NAMALWA (cell line): ENCODE results near the gene DHRS12.

Experiments used
- DNase-seq: peaks from one replicate; pipeline ENCODE4 v3.0.0-alpha.2; 2015; ENCODE audit warnings: low spot score

Gene DHRS12

DNA sequence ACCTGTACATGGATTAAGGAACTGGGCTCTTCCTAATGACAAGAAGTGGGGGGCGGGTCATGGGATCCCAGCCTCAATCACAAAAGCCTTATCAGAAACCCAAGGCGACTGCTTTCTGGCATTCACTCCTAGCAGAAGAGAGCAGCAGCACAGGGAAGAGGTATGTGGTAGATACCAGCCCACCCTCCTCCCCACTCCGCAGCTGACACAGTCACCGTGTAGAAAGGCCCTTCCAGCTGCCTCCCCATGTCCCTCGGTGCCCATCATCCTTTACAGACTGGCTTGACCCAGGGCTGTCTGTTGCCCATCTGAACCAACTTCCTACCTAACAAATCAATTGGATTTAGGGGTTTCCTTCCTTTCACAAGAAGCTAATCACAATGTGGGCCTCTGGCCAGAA, 3.1 kb upstream of the DHRS12 start:
- DNase-seq: no peak

DNA sequence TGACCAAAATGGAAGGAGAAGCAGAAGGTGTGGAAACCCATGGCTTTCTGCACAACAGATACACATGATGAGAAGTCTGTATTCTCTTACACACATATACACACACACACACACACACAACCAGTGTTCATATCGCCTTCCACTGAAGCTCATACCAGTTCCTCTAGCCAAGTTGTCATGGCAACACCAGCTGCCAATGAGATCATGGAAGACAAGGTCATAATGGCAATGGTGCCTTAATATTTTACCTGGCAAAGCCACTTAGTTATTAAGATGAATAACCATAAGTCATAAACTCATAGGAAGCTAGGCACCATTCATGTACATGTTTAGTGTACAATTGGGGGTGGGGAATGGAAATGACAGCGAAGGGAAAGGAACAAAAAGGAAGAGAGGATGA, 2.6 kb upstream of the DHRS12 start:
- peak; percentile 58 for DNase-seq

DNA sequence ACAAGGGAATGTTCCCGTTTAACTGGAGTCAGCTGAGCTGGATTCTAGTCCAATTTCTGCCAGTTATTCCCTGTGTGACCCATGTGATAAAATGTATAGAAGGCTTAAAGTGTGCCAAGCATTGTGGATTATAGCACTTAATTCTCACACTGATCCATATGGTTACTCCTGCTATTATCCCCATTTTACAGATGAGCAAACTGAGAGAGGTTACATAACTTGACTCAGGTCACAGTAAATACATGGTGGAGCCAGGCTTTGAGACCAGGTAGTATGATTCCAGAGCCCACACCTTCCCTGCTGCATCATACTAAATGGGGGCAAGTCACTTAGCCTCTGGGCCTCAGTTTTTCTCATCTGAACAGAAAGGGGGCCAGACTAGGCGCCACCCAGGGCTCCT, 2.0 kb upstream of the DHRS12 start:
- DNase-seq: no peak

DNA sequence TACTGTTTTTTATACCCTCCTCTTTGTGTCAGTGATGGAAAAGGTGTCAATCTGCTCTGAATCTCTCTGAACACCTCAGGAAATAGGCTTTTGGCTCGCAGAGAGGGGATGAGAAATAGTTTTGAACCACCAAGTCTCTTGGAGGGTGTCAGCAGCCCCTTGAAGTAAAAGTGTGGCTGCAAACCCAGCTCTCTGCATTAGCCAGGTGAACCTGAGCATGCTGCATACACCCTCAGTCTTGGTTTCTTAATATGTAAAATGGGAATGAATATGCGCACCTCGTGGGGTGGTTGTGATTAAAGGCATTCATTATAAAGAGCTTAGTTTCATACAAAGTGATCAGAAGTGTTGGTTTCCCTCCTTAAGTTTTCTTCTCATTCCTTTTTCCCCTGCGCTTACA, 1.4 kb upstream of the DHRS12 start:
- DNase-seq: no peak

DNA sequence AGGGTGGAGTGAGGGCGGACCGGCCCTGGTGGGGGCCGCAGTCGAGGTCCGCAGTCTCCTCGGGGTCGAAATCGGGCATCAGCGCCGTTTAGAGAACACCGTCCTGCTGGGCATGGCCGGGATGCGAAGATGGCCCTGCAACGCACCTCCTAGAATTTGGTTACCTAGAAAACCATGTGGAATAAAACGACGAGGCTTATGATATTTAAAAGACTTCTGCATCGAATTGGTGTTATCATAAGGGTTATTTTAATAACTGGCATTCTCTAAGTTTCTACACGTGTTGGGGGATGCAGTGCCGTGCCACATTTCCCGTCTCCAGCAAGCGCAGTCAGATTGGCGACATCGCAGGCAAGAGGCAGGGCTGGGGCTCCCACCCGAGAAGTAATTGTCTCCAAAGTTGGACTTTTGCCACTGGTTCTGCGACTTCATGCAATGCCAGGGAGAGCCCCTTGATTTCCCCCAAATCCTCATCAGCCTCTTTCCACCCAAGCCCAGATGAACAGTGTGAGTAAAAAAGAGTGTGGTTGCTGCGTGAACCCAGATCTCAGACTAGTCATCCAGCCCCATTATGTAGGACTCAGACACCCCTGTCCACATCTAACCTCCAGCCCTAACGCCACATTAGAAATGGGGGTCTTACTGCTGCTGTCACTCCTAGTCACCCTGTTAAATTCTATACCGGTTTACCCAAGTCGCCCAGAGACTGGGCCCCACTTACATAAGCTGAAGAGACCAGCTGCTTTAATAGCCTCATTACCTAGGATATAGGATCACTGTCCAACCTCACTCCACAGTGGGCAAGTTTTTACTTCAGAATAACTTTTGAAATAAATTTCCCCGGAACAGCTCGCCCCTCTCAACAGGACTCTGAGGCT, 571 bp upstream of the DHRS12 start:
- DNase-seq: no peak

DNA sequence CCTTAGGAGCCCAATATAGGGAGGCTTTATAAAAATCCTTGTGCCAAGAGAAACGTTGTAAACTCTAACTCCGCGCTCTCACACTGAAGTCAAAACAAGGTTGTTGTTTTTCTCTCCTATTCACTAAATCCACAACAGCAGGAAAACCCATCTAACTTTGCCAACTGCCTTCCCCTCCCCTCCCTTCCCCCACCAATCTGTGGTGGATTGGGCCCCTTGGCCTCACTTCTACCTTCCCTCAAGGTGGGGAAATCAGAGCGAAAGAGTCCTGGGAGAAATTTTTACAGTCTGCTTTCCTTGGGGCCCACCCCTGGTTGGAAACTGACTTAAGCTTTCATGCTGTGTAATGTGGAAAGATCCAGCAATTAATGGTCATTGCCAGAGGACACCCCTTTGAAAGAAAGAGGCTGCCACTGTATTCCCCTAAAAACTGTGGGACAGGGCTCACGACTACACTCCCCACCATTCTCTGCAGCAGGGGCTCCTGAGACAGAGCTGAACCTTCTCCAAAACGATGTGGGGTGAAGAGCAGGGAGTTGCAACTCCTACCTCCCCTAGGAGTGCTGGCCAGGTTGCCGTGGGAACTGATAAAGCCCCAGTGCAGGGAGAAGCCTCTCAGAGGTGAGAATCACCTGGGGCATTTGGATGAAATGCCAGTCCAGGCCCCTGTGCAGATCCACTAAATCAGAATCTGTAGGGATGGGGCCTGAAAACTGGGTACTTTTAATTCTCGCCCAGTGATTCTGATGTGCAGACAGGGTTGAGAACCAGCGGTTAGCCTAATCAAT, 1.1 kb downstream of the DHRS12 start:
- no peak for DNase-seq

DNA sequence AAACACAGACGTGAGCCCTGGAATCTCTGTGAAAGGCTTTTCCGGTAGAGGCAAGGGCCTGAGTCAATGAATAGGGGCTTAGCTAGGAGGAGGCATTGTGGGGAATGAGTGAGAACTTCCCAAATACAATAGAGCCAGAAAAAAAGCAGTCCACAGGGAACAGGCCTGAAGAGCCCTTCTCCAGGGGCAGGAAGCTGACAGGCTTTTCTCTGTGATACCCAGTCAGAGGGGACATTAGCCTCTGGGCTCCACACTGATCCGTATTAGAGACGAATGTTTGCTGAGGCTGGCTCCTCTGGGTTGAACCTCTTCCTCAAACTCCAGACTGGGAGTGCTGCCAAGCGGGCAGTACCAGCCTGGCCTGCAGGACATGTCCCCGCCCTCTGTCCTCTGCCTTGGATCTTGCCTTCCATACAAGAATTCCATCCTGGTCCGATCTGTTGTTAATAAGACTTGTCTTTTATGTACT, 2.3 kb downstream of the DHRS12 start:
- no peak for DNase-seq

DNA sequence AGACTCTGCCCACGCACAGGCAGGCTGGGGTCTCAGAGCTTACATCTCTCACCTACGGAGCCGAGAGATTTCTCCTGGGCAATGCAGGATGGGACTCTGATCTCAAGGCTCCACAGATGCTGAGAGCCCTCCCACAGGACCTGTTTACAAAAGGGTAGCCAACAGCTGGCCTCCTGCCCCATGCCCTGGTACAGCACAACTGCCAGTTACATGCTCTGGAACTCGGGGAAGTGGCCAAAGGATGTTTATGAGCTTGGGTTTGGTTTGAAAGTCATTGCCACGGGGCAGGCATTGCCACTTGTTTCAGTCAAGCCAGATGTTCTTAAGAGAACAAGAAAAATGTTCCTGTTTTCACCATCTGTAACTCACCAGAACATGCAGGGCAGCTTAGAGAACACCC, 3.5 kb downstream of the DHRS12 start:
- DNase-seq: no peak

DNA sequence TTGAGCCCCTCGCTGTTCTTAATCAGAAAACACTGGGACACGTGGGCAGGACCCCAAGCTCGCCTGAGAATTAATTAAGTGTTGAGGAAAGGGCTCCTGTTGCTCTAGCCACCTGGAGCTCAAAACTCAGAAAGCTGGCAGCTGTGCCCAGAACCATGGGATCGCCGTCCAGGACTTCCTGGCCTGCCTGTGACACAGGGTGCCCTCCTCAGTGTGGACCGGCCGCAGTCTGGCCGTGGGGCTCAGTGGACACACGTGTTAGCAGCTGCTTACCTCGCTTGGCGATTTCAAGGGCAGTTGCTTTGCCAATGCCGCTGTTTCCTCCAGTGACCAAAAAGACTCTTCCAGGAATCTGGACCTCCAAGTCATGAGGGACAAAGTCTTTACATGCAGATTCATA, 4.7 kb downstream of the DHRS12 start:
- no peak for DNase-seq

DNA sequence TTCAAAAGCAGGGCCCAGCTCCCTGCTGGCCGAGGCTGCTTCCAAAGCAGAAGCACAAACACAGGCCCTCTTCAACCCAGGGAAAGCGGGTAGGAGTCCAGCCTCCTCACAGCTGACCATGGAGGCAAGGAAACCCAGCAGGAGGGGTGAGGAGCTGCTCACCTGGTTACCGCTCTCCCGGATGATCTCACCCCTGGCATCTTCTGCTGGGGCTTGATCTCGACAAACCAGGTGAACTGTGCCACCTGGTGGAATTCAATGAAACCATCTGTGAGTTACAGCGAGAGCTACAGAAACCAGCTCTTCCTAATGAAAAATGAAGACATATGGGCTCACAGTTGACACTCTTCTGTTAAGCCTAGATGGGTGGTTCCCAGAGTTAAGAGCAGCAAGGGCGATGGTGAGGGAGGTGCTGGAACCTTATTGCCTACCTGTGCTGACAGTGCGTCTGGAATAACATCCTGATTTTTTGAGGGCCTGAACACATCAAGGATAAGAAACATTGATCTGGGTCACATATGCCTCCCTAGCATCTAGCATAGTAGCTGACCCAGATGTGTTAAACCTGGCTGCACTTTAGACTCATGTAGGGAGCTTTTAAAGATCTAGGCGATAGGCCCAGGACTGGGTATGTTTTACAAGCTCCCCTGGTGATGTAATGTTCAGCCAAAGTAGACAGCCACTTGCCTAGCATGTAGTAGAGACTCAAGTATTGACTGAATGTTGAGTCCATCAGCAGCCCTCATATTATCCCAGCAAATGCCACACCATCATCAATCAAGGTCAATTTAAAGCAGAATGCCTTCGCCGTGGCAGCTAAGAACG, 6.1 kb downstream of the DHRS12 start:
- peak; percentile 77 for DNase-seq

DNA sequence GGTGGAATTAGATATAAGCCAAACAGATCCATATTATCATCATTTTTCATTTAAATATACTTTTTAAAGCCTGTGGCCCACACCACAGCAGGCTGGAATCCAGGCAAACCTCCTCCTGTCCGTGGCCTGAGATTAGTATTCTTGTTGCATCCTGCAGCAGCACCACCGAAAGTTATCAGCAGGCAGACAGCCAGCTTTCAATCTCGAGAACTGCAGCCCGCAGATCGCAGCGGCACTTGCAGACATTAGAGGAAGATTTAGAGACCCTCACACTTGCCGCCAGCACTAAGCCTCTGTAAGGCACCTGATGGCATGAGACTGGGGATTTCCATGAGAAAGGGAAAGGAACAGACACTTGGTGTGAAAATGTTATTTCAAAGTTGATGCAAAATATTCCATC, 7.4 kb downstream of the DHRS12 start:
- no peak for DNase-seq

DNA sequence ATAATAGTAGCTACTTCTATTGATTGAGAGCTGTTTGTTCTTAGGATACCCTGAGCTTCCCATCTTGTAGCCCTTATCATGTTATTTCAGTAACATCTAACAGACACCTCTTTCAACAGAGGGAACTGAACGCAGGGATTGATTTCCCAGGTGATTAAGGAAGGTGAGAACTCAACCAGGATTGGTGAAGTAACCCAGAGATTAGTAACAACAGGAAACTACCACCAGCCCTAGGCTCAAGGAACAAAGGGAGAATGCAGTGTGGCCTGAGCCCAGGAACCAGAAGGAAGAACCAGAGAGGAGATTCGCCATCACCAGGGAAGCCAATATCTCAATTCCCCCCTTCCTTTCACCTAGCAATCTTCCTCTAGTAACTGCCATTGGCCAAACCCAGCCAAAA, 8.5 kb downstream of the DHRS12 start:
- no peak for DNase-seq

DNA sequence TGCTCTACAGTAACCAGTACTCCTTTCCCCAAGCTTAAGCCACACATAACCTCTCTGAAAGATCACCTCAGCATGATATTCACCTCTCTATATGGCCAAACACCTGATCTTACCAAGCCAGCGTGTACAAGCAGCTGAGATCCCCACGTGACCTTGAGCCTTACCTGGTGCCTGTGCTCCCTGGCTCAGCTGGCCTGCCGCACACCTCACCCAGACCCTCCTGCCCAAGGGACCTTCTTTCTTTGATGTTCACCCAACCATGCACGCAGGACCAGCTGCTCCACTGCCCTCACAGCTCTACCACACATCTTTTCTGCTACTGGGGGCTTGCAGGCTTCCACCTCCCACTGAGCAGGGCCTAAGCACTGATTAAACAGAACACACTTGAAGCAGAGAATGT, 9.0 kb downstream of the DHRS12 start:
- DNase-seq: no peak

DNA sequence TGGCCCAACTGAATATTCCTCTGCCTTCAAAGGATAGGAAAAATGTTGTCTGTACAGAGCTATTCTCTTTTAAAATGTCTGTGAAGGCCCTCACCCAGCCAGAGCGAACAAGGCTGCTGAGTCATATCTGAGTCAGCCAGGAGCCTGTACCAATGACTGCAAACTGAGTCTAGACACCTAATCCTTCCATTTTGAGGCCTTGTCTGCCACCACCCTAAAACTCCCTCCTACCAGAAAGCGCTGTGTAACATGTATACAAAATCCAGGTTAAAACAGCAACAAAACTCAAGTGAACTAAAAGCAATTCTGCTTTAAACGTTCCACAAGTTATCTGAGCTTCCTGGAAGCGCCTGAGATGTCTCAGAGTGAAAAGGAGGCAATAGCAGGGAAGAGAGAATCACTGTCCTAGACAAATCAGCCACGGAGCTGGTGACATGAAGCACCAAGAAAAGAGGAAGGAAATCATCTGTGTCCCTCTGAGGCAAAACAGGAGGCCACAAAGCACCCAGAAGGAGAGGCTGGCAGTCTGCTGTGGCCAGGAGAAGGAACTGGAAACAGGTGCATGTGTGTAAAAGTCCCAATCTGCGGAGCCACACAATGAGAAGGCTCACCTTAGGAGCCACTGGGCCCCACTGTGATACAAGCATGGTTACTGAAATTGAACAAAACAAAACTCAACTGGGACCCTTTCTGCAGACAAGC, 10.2 kb downstream of the DHRS12 start:
- DNase-seq: peak; percentile 48

DNA sequence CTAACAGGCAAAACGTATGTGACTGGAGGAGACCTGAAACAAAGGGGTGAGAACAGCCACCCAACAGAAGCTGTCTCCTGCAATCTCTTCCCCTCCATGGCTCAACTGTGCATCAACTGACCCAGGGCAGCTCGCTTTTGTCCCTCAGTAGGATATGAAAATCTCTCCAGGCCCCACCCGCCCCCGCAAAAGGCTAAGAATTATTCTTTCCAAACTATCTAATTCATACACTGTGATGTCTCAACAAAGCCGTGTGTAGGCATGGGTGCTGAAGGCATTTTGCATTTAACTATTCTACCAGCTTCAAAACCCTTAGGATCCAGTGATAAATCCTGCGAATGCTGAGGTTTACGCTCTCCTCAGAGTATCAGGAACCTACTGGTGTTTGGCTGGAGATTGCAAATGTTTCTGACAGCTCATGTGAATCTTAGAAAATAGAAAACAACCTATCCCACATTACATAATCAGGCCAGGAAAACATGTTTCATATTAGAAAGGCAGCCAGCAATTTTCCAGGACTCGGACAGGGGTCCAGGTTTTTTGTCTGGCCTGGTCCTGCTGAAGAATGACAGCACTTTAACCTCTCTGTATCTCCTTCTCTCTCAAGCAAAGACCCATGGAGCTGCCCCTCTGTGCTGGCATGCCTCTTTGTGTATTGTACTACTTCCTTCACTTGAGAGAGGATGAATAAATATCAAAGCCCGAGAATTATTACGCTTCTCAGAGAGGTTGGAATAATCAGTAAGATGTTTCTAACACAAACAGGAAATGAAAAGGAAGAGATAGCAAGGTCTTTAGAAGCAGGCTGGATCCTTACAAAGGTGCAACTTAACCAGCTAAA, 17.3 kb downstream of the DHRS12 start:
- DNase-seq: no peak

DNA sequence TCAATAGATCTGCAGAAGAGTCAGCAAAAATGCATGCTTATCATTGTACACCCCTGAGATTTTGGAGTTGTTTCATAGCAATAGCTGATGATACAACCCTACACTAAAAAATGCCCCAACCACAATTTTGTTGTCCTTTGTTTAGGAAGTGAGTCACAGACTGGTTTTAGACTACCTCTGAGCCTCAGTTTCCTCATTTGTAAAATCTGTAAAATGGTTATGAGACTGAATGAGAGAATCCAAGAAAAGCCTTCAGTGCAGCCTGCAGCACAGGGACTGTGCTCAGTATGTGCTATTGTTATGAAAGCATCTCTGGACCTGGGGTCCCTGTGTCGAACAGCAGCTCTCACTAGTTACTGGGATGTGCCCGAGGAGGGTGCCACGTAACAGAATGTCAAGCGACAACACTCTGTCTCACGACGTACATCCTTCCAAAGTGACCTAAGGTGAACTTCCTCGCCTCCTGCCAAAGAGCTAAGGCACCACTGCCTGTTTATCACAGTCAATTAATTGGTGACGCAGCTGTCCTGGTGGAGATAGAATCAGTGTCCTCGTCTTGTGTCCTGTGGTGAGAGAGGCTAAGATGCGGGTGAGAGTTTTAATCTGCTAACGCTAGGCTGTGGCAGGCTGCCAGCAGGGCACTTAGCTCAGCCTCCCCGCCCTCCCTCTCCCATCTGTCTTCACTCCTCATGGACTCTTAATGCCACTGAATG, 18.1 kb downstream of the DHRS12 start:
- DNase-seq: no peak

DNA sequence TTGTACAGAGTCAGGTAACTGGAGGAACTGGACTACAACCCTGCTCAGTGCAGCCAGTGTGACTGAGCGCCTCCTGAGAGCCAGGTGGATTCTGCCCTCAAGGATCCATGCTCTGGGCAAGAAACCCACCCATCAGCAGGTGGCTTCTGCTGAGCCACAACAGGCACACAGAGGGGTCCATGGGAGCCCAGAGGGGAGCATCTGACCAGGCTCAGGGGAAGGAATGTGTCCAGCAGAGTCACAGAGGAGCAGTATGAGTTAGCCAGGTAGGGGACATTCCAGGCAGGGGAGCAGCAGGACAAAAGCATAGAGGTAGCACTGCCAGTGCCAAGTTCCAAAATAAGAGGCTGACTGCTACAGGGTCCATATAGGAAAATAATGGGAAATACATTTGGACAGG, 19.9 kb downstream of the DHRS12 start:
- DNase-seq: no peak

DNA sequence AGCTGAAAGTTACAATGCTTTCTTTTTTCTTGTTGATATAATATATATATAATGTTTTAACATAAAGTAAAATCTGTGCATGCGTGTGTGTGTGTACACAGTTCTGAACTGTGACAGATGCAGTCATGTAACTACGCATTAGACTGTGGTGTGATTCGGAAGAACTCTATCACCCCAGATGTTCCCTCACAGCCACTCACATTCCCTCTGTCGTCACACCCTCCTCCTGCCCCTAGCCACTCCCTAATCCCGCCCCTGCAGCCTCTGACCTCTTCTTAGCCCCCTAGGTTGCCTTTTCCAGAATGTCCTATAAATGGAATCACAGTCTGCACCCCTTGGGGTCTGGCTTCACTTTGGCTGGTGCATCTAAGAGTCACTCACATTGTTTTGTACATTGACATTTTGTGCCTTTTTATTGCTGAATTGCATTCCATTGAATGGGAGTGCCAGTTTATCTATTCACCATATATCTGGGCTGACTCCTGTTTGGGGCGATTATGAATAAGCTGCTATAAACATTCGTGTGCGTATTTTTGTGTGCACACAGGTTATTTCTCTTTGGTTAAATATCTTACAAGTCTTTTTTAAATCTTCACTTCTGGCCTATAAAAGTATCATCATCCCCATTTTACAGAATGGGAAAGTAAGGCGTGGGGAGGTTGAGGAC, 20.4 kb downstream of the DHRS12 start:
- no peak for DNase-seq

DNA sequence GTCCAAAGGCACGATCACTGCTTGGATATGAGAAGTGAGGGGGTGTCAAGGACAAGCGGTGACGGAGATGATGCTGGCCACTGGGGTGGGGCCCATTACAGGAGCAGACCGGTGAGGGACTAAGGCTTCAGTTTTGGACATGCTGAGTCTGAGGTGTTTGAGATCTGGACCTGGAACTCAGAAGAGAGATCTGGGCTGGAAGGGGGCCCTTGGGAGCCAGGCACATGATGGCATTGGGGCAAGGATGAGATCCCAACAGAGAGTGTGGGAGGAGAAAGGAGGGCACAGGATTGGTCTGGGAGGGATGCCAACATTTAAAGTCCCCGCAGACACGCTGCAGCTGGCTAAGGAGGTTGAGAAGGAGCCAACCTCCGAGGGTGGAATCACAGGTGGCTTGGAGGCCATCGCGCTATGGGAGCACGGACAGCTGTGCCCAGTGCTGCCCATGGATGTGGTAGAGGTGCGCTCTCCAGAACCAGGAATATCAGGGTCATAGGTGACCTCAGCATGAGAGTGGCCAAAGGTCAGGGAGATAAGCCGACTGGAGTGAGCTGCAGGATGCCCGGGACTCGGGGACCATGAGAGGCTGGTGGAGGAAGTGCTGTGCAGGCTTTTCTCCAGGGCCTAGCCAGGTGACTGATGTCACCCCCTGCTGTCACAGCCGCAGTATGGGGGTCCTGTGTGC, 21.8 kb downstream of the DHRS12 start:
- no peak for DNase-seq
